Panc1 (cell line): Measurements from ENCODE around the gene CRADD.

Experiments used
- CTCF ChIP-seq: fragments of 450-650 bp; IDR thresholded peaks from 2 replicates; pipeline ENCODE4 v1.5.1; 2017; ENCODE audit warnings: mild to moderate bottlenecking
- POLR2AphosphoS5 ChIP-seq: IDR thresholded peaks from 2 replicates; pipeline ENCODE4 v1.6.1; 2012; ENCODE audit warnings: mild to moderate bottlenecking, low read depth, low read length, moderate library complexity
- SIN3A ChIP-seq: IDR thresholded peaks from 2 replicates; pipeline ENCODE4 v1.6.1; 2012; ENCODE audit warnings: low read depth, mild to moderate bottlenecking, low read length, moderate library complexity, borderline replicate concordance; ENCODE audit not compliant: insufficient read depth
- TCF7L2 ChIP-seq: IDR thresholded peaks from 2 replicates; pipeline ENCODE4 v1.6.1; 2011; ENCODE audit warnings: mild to moderate bottlenecking, low read depth, low read length, inconsistent platforms
- TF ChIP-seq, protein P1 (sequence below), 2 experiments: IDR thresholded peaks; 2 replicates each; pipeline ENCODE4 v1.6.1; 2011 to 2012; ENCODE audit warnings: low read depth in 2 of 2, control low read depth in 1 of 2, low read length in 1 of 2, mild to moderate bottlenecking in 1 of 2, moderate library complexity in 1 of 2; ENCODE audit not compliant: insufficient read depth in 1 of 2

- TF ChIP-seq, protein P1, sequence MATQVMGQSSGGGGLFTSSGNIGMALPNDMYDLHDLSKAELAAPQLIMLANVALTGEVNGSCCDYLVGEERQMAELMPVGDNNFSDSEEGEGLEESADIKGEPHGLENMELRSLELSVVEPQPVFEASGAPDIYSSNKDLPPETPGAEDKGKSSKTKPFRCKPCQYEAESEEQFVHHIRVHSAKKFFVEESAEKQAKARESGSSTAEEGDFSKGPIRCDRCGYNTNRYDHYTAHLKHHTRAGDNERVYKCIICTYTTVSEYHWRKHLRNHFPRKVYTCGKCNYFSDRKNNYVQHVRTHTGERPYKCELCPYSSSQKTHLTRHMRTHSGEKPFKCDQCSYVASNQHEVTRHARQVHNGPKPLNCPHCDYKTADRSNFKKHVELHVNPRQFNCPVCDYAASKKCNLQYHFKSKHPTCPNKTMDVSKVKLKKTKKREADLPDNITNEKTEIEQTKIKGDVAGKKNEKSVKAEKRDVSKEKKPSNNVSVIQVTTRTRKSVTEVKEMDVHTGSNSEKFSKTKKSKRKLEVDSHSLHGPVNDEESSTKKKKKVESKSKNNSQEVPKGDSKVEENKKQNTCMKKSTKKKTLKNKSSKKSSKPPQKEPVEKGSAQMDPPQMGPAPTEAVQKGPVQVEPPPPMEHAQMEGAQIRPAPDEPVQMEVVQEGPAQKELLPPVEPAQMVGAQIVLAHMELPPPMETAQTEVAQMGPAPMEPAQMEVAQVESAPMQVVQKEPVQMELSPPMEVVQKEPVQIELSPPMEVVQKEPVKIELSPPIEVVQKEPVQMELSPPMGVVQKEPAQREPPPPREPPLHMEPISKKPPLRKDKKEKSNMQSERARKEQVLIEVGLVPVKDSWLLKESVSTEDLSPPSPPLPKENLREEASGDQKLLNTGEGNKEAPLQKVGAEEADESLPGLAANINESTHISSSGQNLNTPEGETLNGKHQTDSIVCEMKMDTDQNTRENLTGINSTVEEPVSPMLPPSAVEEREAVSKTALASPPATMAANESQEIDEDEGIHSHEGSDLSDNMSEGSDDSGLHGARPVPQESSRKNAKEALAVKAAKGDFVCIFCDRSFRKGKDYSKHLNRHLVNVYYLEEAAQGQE (IDR thresholded peaks at IDR 0.05; ENCODE audit: insufficient read depth in 1 of 2, low read depth in 2 of 2, low read length in 1 of 2): no peak
- TF ChIP-seq CTCF (no peak), POLR2AphosphoS5 (no peak), TCF7L2 (no peak), SIN3A (no peak)
These were observed 32.2 kb downstream of the CRADD start for GRCh38 chr12:93709386-93709785.
